ENCODE measurements around the gene HMGN3. TPM values are rescaled to one million over a fixed set of nuclear protein-coding genes. Genes with fewer than 3 reads are reported as not detected.

HMGN3 gene
- total RNA-seq, 4 donors from 2014 or later = 45.1 to 77.6 (median 59.4) TPM

- intact Hi-C loops (cut with DNase I; ENCODE audit: low total_unique reads) = no loop called here
- TF ChIP-seq CTCF (IDR thresholded peaks at IDR 0.05) (no peak), POLR2A (IDR thresholded peaks at IDR 0.05) (no peak)
- H3K9me3 ChIP-seq = no peaks in the 10 kb centered on the region
- no peak overlapping the region for H3K4me3 ChIP-seq
- DNase-seq = no peak
- H3K27me3 ChIP-seq = no peaks in the 10 kb centered on the region
- H3K27ac ChIP-seq = no peak overlapping the region
- no peaks in the 10 kb centered on the region for H3K36me3 ChIP-seq
- no peaks in the 10 kb centered on the region for H3K4me1 ChIP-seq
These were observed 16.1 kb upstream of the HMGN3 start for GRCh38 chr6:79250559-79250958.

GRCh38 chr6:79250107-79250514 lies 15.6 kb upstream of the HMGN3 start:
- intact Hi-C loops (cut with DNase I; ENCODE audit: low total_unique reads) = no loop called here

GRCh38 chr6:79249136-79249535 lies 14.7 kb upstream of the HMGN3 start:
- Histone ChIP-seq H3K9me3 (no peaks in the 10 kb centered on the region), H3K4me3 (no peak overlapping the region), H3K27ac (no peak overlapping the region), H3K36me3 (no peaks in the 10 kb centered on the region), H3K4me1 (no peaks in the 10 kb centered on the region), H3K27me3 (no peaks in the 10 kb centered on the region)
- TF ChIP-seq CTCF (IDR thresholded peaks at IDR 0.05) (no peak), POLR2A (IDR thresholded peaks at IDR 0.05) (no peak)
- no peak for DNase-seq
- intact Hi-C loops (cut with DNase I; ENCODE audit: low total_unique reads) = no loop called here

More at GRCh38 chr6:79250107-79250514, 15.6 kb upstream of the HMGN3 start:
- H3K36me3 ChIP-seq = no peaks in the 10 kb centered on the region
- no peaks in the 10 kb centered on the region for H3K9me3 ChIP-seq
- no peaks in the 10 kb centered on the region for H3K27me3 ChIP-seq
- no peak overlapping the region for H3K27ac ChIP-seq
- no peak for TF ChIP-seq CTCF (IDR thresholded peaks at IDR 0.05)
- TF ChIP-seq POLR2A (IDR thresholded peaks at IDR 0.05) = no peak
- H3K4me1 ChIP-seq = no peaks in the 10 kb centered on the region
- no peak overlapping the region for H3K4me3 ChIP-seq
- no peak for DNase-seq

- intact Hi-C loops (cut with DNase I; ENCODE audit: low total_unique reads) = no loop called here
- H3K27ac ChIP-seq = no peak overlapping the region
- no peaks in the 10 kb centered on the region for H3K9me3 ChIP-seq
- H3K4me3 ChIP-seq = no peak overlapping the region
- H3K4me1 ChIP-seq = no peaks in the 10 kb centered on the region
- DNase-seq = no peak
- TF ChIP-seq CTCF (IDR thresholded peaks at IDR 0.05) (no peak), POLR2A (IDR thresholded peaks at IDR 0.05) (no peak)
- no peaks in the 10 kb centered on the region for H3K36me3 ChIP-seq
- H3K27me3 ChIP-seq = no peaks in the 10 kb centered on the region
These were observed 12.4 kb upstream of the HMGN3 start for GRCh38 chr6:79246891-79247290.

- Histone ChIP-seq H3K27me3 (no peaks in the 10 kb centered on the region), H3K9me3 (no peaks in the 10 kb centered on the region), H3K27ac (no peak overlapping the region), H3K36me3 (no peaks in the 10 kb centered on the region), H3K4me1 (no peaks in the 10 kb centered on the region), H3K4me3 (no peak overlapping the region)
- DNase-seq = no peak
- TF ChIP-seq POLR2A (IDR thresholded peaks at IDR 0.05) = no peak
- no peak for TF ChIP-seq CTCF (IDR thresholded peaks at IDR 0.05)
- intact Hi-C loops (cut with DNase I; ENCODE audit: low total_unique reads) = no loop called here
These were observed 6.7 kb upstream of the HMGN3 start for GRCh38 chr6:79241228-79241627.

Measured in uterus (tissue), 4 donors.